Mucosa of descending colon (tissue), 3 donors: Measurements from ENCODE around the gene MCFD2. TPM values are rescaled to one million over a fixed set of nuclear protein-coding genes. Genes with fewer than 3 reads are reported as not detected.
"Not testable (repeated sequence)": the region's sequence is repeated elsewhere in the genome, so short reads cannot be mapped to it uniquely, and the experiment has no call there.

Experiments used
- ATAC-seq: fragments of 200-7000 bp; cut with Tn5 transposase; one replicate; pipeline ENCODE4 v1.9.1; 2020; ENCODE audit warnings: mild to moderate bottlenecking, moderate library complexity
- DNase-seq, 3 donors: peaks; one replicate each; pipeline ENCODE4 v3.0.0-alpha.2; 2020
- H3K36me3 ChIP-seq: fragments of 200-600 bp; one replicate; pipeline ENCODE4 v1.8.0; 2021; ENCODE audit warnings: low read depth, mild to moderate bottlenecking
- H3K4me1 ChIP-seq: fragments of 200-600 bp; one replicate; pipeline ENCODE4 v1.8.0; 2021; ENCODE audit warnings: low read depth, mild to moderate bottlenecking
- H3K4me3 ChIP-seq: fragments of 200-600 bp; one replicate; pipeline ENCODE4 v1.8.0; 2021; ENCODE audit warnings: mild to moderate bottlenecking
- H3K9me3 ChIP-seq: fragments of 200-600 bp; one replicate; pipeline ENCODE4 v1.8.0; 2021; ENCODE audit warnings: mild to moderate bottlenecking
- intact Hi-C, 2 donors: fragments of 100-400 bp; cut with DNase I in 1 of 2; cut with micrococcal nuclease in 1 of 2; formaldehyde crosslinking; loops; one replicate each; pipeline versions ENCODE4 v1.11.0 to v1.11.1; 2022; cut with DNase I, micrococcal nuclease
- total RNA-seq, 3 donors: library from RNA; stranded (reverse); fragmentation: NEBNext Ultra II Directional in 2 of 3; extraction: Animal tissue kit (Norgen Biotek cat#: 25700) in 2 of 3; gene quantifications; one replicate each; pipeline versions ENCODE4 v1.2.1 to v1.2.4, GENCODE V29; 2021 to 2023
- TF ChIP-seq, protein P1 (sequence below): fragments of 200-600 bp; IDR thresholded peaks from one replicate; pipeline ENCODE4 v1.8.0; 2022; ENCODE audit warnings: antibody characterized with exemption, mild to moderate bottlenecking
- donor health status: DM: no; HTN: no; CAD: no; lungs with moderate emphysema.
- donor health status: DM: no; HTN: no; CAD: no.
- donor health status: DM: no; HTN: yes; CAD: no.

Gene MCFD2
- total RNA-seq, 3 donors from 2014 or later = 34.7 to 77.3 (median 49.5) TPM

DNA sequence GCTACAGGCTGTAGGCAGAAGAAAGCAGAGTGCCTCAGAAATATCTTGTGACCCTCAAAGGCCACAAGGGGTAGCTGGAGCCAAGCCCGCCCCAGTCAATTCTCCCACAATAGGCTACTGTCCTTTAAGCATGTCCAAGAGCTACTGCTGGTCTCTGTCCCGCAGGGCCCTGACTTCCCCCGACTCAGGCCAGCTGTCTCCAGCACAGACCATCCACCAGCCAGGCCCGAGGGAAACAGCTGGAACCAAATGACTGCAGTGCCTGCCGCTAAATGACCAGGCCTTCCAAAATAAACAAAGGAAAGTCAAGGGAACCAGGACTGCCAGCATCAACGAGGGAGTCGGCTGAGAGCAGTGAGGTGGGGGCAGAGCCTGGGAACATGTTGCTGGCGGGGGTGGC is 36.7 kb downstream of the MCFD2 start:
- DNase-seq (peak in 2 of 3 donors; percentile 46 to 51), ATAC-seq (no peak)
- H3K4me1 ChIP-seq = peaks cover 12% of the 10 kb centered on the region
- intact Hi-C loops = loop anchor here in 1 of 2 donors (10.0 kb wide), 1 partner anchor 94 kb away; no protein-coding TSS in a partner anchor
- H3K36me3 ChIP-seq = no peaks in the 10 kb centered on the region
- H3K9me3 ChIP-seq = no peaks in the 10 kb centered on the region
- no peak overlapping the region for H3K4me3 ChIP-seq
- TF ChIP-seq, protein P1, sequence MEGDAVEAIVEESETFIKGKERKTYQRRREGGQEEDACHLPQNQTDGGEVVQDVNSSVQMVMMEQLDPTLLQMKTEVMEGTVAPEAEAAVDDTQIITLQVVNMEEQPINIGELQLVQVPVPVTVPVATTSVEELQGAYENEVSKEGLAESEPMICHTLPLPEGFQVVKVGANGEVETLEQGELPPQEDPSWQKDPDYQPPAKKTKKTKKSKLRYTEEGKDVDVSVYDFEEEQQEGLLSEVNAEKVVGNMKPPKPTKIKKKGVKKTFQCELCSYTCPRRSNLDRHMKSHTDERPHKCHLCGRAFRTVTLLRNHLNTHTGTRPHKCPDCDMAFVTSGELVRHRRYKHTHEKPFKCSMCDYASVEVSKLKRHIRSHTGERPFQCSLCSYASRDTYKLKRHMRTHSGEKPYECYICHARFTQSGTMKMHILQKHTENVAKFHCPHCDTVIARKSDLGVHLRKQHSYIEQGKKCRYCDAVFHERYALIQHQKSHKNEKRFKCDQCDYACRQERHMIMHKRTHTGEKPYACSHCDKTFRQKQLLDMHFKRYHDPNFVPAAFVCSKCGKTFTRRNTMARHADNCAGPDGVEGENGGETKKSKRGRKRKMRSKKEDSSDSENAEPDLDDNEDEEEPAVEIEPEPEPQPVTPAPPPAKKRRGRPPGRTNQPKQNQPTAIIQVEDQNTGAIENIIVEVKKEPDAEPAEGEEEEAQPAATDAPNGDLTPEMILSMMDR = no peak

DNA sequence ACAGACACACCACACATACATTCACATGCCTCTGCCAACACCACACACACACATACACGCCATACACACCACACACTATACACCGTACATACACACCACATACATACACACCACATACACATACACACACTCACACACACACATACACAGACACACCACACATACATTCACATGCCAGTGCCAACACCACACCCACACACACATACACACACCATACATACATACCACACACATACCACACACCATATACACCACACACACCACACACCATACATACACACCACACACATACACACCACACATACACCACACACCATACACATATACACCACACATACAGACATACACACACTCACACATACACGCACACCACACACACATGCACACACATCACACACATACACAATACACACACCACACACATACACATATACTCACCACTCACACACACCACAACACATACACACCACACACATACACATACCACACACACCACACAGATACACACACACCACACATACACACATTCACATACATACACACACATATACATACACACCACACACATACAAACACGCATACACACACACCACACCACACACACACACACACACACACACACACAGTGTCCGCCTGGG is 37.2 kb downstream of the MCFD2 start:
- intact Hi-C loops = loop anchor here in 1 of 2 donors (10.0 kb wide), 1 partner anchor 94 kb away; no protein-coding TSS in a partner anchor
- H3K4me1 ChIP-seq = peaks cover 10% of the 10 kb centered on the region

DNA sequence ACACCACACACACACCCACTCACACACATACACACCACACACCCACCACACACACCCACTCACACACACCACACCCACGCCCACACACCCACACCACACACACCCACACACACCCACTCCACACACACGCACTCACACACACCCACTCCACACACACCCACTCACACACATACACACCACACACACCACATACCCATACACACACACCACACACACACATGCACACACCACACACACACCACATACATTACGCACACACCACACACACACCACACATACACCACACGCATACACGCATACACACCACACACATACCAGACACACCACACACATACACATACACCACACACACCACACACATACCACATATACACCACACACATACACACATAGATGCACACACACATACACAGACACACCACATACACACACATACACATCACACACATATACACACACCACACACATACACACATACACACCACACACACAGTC is 37.9 kb downstream of the MCFD2 start:
- no peak for ATAC-seq
- Histone ChIP-seq H3K9me3 (no peaks in the 10 kb centered on the region), H3K4me1 (peaks cover 8% of the 10 kb centered on the region), H3K36me3 (no peaks in the 10 kb centered on the region), H3K4me3 (no peak overlapping the region)
- TF ChIP-seq, protein P1 = no peak
- intact Hi-C loops = loop anchor here in 1 of 2 donors (10.0 kb wide), 1 partner anchor 93 kb away; no protein-coding TSS in a partner anchor
- DNase-seq = no peak

More for the DNA sequence above, 37.2 kb downstream of the MCFD2 start:
- Histone ChIP-seq H3K9me3 (no peaks in the 10 kb centered on the region), H3K36me3 (no peaks in the 10 kb centered on the region), H3K4me3 (no peak overlapping the region)
- DNase-seq (no peak), ATAC-seq (no peak)
- TF ChIP-seq, protein P1 = no peak

DNA sequence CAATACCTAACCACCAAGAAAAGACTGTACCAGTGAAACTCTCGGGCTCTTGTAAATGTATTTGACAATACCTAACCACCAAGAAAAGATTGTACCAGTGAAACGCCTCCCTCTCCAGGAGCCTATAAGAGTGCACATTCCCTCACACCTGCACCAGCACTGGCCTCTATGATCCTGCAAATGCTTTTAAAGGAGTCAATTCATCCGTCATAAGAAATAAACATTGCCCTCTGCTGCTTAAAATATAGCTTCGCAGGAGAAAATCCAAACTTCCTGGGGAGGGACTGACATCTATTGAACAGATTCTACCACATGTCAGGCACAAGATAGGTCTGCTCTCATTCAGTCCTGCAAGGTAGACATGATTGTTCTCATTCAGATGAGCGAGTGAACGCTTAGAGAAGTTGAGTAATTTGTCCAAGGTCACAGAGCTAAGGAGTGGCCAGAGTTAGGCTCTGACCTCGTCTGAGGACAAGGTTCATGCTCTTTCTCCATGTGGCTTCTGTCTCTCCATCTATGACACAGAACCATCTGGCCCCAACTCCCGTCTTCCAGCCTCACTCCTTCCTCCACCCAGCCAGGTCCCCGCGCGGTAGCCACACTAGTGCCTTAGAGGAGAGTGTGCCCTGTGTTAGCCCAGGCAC is 38.7 kb downstream of the MCFD2 start:
- DNase-seq (peak in 2 of 3 donors; percentile 45 to 47), ATAC-seq (peak; percentile 78)
- Histone ChIP-seq H3K9me3 (no peaks in the 10 kb centered on the region), H3K36me3 (no peaks in the 10 kb centered on the region), H3K4me1 (peaks cover 1% of the 10 kb centered on the region), H3K4me3 (no peak overlapping the region)
- intact Hi-C loops = loop anchor here in 1 of 2 donors (10.0 kb wide), 1 partner anchor 92 kb away; no protein-coding TSS in a partner anchor
- TF ChIP-seq, protein P1 = no peak

DNA sequence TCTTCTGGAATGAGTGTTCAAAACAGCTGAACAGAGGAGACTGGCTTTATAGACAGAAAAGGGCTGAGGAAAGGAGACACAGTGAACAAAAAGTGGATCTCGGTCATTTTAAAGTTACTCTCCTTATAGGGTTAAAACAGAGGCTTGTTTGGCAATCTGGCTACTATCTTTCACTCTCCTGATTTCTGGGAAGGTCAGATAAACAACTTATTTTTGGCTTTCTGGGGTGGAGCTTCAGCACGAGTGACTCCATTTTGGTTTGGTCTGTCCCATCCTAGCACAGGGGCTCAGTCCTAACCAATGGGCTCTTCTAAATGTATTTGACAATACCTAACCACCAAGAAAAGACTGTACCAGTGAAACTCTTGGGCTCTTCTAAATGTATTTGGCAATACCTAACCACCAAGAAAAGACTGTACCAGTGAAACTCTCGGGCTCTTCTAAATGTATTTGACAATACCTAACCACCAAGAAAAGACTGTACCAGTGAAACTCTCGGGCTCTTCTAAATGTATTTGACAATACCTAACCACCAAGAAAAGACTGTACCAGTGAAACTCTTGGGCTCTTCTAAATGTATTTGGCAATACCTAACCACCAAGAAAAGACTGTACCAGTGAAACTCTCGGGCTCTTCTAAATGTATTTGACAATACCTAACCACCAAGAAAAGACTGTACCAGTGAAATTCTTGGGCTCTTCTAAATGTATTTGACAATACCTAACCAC is 39.5 kb downstream of the MCFD2 start:
- H3K36me3 ChIP-seq, DNase-seq, H3K9me3 ChIP-seq, ATAC-seq, H3K4me3 ChIP-seq, H3K4me1 ChIP-seq: not testable (repeated sequence)
- intact Hi-C loops = loop anchor here in 1 of 2 donors (10.0 kb wide), 1 partner anchor 91 kb away; no protein-coding TSS in a partner anchor
